C1 segment of cervical spinal cord (tissue), 14 donors: ENCODE data around the gene CKAP5.
"Not testable (repeated sequence)": the region's sequence is repeated elsewhere in the genome, so short reads cannot be mapped to it uniquely, and the experiment has no call there.

Experiments used
- DNase-seq, 14 donors: peaks; one replicate each; lab custom pipeline; 2025; lab: John Stamatoyannopoulos, UW

CKAP5 gene

DNA sequence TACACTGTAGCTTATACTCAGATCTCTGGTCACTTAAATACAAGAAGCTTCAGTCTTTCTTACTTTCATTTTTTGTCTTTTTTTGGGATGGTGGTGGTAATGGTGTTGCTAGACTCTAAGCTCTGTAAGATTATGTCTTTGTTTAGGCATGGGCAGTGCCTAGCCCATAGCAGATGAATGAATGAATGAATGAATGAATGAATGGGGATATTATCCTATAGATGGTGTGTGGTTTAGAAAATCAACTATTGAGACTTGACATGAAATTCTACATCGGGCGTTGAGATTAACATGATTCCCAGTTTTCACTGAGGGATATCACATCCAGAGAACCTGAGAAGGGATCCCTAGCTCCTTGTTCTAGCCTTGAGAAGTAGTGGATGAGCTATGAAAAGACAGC is 9.8 kb upstream of the CKAP5 start:
- DNase-seq, result no peak

DNA sequence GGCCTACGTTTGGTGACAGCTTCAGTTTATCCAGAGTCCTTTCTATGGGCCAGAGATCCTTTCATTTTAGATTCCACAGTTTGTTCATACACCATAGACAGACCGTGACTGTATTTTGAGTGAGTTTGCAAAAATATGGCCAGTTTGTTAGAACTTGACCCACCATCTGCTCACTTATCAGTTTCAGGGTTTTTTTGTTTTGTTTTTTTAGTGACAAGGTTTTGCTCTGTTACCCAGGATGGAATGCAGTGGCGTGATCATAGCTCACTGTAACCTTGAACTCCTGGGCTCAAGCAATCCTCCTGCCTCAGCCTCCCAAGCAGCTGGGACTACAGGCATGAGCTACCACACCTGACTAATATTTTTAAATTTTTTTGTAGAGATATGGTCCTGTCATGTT is 9.1 kb upstream of the CKAP5 start:
- no peak for DNase-seq

DNA sequence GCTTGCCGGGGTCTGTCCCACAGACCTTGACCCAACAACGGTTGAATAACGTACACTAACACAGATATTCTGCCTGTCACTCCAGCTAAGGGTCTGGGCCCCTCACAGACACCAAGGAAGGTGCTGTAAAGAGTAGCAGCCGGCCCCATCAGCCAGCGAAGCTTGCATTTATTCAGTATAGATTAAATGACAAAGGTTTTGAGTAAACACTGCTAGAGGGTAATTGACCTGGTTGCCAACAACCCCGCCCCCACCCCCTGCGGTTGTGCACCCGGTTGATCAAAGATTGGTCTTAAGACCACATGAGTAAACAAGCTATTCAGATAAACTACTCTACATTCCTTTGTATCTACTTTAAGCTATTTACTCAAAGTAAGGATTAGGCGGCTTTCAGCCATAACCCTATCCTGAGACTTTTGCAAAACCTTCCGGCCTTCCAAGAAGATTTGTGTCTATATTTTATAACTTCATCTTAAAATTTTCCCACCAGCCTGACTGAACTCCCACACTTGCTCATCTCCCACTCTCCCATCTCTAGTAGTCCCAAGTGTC is 4.8 kb upstream of the CKAP5 start:
- no peak for DNase-seq

DNA sequence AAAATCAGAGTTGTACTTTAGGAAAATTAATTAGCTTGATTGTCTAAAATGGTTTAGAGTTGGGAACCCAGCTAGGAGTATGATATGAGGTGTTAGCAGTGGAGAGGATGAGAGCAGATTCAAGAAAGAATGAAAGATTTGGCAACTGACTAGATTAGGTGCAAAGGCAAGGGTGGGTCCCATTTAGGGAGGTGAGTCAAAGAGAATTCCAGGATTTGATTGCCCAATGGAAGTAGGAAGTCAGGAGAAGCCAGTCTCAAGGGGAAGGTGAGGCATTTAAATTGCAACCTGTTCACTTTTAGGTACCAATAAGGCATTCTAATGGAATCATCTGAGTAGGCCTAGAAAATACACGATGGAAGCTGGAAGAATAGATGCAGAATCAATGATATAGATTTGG is 3.6 kb upstream of the CKAP5 start:
- no peak for DNase-seq

DNA sequence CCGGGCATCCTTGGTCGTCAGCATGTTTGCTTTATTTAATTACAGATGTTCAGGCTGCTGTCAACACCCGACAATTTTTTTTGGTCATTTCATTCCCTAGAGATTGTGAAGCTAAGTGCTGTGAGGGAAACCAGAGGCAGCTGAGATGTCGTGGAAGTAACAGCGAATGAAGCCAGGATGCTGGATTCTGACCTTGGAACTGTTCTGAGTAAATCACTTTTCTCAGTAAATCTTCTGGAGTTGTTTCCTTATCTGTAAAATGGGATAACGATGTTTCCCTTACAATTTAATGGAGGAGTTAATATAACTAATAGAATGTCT is 390 bp upstream of the CKAP5 start:
- DNase-seq, result no peak

DNA sequence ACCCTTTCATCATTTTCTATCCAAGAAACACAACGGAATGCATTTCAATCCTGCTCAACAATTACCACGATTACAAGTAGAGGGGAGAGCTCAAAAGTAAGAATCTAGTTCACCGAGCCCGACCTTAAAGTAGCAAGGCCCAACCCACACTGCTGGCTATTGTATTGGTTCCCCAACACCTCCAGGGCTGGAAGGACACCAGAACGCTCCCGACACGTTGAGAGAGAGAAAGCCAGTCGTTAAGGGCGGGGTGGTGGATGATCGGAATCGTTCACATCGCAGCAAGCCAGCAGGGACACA is 690 bp downstream of the CKAP5 start:
- no peak for DNase-seq

DNA sequence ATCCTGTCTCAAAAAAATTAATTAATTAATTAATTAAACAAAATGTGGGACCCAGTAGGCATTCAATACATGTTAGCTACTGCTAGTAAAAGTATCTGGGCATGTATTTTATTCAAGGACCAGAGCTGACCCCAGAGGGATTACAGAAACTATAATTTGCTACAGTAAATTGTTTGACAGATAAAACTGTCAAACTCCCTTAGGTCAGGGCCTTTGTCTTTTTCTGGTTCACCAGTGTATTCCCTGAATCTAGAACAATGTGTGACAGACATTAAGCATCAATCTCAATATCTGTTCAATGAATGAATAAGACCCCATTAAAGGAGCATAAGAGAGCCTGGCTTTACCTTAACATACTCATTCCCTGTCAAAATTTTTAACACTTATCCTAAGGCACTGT is 6.0 kb downstream of the CKAP5 start:
- no peak for DNase-seq

DNA sequence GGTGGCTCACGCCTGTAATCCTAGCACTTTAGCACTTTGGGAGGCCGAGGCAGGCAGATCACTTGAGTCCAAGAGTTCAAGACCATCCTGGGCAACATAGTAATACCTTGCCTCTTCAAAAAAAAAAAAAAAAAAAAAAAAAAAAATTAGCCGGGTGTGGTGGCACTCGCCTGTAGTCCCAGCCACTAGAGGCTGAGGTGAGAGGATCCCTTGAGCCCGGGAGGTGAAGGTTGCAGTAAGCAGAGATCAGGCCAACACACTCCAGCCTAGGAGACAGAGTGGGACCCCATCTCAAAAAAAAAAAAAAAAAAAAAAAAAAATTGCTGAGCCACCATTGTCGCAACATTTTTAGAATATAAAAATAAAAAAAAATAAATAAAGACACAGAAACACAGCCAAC is 7.6 kb downstream of the CKAP5 start:
- no peak for DNase-seq

DNA sequence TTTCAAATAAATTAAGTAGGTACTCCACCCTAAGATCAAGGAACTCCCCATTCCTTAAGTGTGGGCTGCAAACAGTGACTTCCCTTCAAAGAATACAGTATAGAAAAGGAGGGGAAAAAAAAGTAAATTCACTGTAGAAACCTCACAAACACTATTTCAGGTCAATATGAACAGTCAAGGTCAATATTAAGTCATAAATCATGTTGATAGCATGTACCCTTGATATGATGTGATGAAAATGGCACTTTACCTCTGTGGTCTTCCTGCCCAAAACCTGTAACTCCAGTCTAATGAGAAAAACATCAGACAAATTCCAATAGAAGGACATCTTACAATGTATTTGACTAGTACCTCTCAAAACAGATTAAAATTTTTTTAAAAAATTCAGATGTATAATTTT is 8.2 kb downstream of the CKAP5 start:
- DNase-seq, result no peak

DNA sequence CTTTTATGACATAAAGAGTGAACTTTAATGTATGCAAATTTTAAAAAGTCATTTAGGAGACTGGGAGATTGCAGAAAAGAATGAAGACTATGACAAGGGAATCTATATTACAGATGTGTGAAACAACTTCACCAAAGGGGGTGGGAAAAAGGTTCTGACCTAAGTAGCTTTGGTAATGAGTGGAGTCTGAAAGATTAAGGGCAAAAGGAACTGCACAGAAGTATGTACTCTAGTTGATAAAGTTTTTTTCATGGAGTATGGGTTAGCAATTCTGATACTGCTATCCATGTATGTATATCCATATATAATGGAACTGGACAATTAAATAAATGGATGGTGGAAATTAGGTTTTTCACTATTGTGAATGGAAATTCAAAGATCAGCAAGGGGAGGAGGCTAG is 9.2 kb downstream of the CKAP5 start:
- no peak for DNase-seq

DNA sequence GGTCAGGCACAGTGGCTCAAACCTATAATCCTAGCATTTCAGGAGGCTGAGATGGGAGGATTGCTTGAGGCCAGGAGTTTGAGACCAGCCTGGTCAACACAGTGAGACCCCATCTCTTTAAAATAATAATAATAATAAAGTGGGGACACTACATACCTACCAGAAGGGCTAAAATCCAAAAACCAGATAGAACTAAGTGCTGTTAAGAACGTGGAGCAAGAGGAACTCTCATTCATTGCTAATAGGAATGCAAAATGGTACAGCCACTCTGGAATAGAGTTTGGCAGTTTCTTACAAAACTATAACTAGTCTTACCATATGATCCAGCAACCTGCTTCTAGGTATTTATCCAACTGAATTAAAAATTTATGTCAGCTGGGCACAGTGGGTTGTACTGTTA is 9.6 kb downstream of the CKAP5 start:
- DNase-seq, result no peak

DNA sequence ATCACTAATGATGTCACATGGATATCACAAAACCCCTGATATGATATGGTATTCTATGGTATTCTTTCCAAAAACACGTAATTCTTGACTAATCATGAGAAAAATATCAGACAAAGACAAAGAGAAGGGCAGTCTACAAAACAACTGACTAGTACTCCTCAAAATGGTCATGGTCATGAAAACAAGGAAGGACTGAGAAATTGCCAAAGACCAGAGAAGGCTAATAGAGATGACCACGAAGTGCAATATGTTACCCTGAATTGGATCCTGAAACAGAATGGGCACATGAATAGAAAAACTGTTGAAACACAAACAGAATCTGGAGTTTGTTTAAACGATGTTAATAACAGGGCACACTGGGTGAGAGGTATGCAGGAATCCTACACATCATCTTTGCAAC is 10.2 kb downstream of the CKAP5 start:
- no peak for DNase-seq

DNA sequence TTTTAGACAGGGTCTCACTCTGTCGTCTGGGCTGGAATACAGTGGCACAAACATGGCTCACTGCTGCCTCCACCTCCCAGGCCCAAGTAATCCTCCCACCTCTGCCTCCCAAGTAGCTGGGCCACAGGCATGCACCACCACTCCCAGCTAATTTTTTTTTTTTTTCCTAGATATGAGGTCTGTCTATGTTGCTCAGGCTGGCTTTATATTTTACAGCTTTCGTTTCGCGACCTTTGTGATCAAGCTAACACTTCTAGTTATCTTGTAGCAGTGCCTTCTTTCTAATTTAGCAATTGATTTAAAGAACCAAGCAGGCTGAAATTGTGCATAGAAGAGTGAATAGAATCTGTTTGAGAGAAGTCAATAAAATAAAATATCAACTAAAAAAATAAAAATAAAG is 11.3 kb downstream of the CKAP5 start:
- DNase-seq, result no peak

DNA sequence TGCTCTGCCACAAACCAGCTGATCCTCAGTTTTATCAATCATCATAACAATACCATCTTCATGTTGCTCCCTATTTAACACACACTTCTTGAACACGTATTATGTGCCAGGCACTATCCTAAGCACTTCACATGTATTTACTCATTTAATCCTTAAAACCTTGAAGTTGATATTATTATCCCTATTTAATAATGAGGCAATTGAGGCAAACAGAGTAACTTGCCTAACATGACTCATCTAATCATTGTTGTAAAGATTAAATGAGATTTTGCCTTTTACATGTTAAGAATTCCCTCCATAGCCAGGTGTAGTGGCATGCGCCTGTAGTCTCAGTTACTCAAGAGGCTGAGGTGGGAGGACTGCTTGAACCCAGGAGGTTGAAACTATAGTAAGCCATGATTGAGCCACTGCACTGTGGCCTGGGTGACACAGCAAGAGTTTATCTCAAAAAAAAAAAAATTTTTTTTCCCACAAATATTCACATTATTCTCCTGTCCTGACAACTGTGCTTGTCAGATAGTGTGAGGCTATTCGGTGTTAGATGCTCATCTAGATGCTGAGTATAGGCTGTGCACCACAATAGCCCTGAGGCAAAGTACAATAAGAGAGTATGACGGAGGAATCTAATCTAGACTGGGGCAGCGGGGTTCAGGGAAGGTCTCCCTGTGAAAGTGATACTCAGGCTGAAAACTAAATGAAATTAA is 13.4 kb downstream of the CKAP5 start:
- no peak for DNase-seq

DNA sequence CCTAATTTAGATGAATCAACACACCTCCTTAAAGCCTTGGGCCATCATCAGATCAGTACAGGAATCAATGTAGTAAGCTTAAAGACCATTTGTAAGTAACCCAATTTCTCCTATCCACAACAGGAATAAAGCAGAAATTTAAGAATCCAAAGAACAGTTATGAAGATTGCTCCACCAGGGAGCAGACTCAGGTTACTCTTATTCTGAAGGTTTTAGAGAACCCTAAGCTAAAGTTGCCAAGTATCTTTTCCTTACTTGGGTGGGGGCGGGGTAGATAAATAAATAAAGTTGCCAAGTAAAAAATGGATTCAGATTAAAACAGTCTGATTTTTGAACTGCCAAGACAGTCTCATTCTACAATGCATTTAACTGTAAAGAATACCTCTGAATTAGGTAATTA is 18.1 kb downstream of the CKAP5 start:
- no peak for DNase-seq

DNA sequence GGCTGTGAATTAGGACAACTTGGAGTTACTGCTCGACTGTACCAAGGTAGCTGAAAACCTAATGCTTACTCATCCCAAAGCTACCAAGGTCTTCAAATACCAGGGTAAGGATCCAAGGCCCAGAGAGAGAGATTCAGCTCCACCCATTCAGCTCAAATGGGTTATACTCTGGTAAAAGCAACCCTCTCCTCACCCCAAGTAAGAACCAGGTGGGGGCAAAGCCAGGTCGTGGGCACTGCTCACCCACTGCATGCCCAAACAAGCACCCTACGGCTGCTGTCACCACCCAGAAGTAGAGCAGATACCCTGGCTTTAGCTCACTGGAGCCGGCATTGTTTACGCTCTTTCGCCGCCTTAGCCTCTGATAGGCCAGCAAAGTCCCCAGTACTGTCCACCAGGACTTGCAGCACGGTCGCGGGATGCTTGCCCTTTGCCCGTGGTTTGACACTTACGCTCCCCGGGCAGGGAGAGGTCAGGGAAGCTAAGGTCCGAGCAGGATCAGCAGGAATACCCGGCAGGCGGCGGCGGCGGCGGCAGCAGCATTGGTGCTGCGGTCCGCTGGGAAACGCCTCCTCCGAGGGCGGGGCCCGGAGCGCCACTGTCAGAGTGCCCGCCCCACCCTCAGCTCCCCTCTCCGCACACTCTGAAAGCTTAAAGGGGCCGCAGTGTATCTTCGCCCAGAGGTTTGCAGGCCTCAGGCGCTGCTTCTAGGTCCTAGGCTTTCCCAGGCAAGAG is 19.6 kb downstream of the CKAP5 start:
- DNase-seq, result peak in 13 of 14 donors; percentile 31 to 84 (median 58)

DNA sequence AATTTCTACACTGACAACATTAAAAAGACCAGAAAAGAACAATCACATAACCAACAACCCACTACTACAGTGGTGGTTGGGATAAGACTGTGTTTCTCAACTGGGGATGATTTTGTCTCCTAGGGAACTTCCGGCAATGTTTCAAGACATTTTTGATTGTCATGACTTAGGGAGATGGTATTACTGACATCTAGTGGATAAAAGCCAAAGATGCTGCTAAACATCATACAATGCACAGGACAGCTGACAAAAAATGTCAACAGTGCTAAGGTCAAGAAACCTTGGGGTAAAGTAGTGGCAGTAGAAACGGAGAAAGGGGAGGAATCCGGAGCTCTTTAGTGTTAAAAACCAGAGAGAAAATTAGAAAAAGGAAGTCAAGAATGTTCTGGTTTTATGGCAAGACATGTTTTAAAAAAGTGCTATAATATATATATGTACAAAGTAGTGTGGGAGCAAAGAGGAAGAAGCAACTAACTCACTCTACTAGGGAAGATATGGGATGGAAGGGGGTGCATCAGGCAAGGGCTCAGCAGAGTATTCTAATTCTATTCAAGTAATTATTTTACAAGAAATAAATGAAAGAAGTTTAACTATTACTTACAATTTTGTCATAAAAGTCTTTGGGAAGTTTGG is 37.2 kb downstream of the CKAP5 start:
- DNase-seq, result no peak

DNA sequence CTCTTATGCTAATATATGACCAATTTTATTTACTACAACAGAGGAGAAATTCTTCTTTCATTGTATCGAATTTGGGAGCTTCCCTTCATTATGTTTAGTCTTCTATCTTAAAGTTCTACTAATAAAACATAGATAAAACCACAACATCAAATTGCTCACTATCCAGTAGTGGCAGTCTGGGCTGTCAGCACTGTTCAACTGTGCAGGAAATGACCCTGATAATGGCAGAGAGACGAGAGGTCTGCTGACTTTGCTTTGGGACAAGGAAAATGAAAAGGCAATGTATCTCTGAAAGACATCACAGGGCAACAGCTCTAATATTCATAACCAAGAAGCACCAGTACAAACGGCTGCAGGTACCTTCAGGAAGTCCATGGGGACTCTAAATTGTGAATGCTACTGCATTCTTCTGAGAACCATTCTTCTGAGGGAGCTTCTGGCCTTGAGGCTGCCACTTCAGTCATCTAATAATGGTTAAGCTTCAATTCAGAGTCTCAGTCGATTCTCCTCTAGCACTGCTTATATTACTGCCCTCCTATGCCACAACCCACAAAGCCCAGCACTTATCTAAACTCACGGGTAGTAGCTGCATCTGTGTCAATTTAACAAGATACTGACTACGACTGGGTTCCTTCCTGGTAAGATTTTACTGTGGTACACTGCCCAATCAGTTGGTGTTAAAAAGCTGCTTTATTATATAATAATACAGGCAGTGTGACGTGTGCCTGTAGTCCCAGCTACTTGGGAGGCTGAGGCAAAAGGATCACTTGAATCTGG is 44.2 kb downstream of the CKAP5 start:
- DNase-seq, result no peak

DNA sequence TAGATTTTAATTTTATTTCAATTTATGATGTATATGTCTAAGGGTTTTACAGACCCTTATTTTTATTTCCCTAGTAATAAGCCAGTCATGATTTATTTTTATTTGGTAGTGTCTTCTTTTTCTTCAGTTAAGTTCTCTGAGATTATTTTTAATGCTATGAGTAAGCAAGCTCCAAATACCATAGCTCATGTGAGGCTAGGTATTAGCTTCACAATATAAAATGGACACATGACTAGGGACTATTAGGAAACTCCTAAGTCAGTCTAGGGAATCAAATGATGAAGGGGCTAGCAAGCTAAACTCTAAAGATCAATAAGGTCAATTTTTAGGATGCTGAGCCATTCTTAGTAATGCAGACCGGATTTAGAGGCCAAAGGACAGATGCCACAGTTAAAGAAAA is 45.9 kb downstream of the CKAP5 start:
- DNase-seq, result no peak

DNA sequence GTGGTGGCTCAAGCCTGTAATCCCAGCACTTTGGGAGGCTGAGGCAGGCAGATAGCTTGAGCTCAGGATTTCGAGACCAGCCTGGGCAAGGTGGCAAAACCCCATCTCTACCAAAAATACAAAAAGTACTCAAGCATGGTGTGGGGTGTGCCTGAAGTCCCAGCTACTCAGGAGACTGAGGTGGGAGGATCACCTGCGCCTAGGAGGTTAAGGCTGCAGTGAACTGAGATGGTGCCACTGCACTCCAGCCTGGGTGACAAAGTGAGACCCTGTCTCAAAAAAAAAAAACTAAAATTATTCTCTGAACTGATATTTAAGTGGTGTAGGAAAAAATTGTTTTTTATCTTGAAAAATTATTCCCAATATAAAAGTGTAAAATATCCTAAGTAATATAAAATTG is 46.4 kb downstream of the CKAP5 start:
- not testable (repeated sequence) for DNase-seq

DNA sequence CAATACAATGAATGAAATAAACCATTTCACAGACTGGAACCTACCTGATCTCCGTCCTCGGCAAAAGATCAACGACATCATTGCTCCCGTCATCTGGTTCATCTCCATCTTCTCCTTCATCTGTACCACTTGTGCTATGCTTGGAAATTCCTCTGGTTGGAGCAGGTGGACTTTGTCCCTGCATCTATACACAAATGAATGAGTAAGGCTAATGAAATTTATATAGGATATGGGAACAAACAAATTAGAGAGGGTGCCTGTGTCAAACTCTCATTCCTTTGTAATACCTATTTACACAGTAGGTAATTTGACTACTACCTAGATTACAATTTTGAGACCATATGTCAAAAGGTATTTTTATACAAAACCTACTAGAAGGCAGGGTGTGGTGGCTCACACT is 67.7 kb downstream of the CKAP5 start:
- DNase-seq, result no peak

DNA sequence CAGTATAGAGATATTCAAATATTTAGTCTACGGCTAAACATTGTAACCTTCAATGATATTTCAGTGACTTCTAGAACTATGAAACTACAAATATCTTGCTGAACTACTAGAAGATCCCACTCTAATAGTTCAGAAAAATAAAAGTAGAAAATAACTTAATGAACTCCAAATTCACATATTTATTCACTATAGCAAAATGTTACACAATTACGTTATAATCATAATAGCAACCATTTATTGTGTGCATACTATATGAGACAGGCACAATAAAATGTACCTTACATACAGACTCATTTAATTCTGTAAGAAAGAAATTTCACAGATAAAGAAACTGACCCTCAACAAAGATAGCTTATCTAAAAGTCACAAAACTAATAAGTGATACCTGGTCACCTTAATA is 69.2 kb downstream of the CKAP5 start:
- no peak for DNase-seq
